ENCODE results near the gene PMS1. TPM values are rescaled to one million over a fixed set of nuclear protein-coding genes. Genes with fewer than 3 reads are reported as not detected.

The PMS1 gene
- total RNA-seq, 1 donor from 2014 or later = 39.1 TPM

DNA sequence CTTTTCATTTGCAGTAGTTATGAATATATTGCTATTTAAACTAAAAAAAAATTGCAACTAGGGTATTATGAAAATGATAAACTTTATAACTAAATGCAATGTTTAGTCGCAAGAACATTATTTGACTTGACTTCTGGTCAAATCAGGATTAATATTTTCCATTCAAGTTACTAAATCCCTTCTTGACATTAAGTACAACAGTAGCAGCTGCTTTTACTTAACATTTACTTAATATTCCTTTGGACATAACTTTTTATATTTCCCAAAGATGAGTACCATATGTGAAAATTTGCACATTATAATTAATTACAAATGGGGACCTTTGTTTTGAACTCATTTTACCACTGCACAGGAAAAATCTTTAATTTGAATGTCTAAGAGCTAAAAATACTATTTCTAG, 74.0 kb downstream of the PMS1 start:
- Histone ChIP-seq H3K9ac (ENCODE audit: low read depth in 1 of 3, low read length in 3 of 3) (no peak overlapping the region), H3K36me3 (ENCODE audit: control insufficient read depth in 3 of 3, insufficient read depth in 3 of 3, low read length in 3 of 3) (peaks cover 0 to 4% (median 0%) of the 10 kb centered on the region in 3 donors), H3K9me3 (ENCODE audit: control insufficient read depth in 3 of 3, low read length in 3 of 3) (no peaks in the 10 kb centered on the region), H3K27me3 (ENCODE audit: control insufficient read depth in 3 of 3, insufficient read depth in 3 of 3, low read length in 3 of 3) (no peaks in the 10 kb centered on the region), H3K4me3 (ENCODE audit: low read length in 3 of 3) (no peak overlapping the region), H3K27ac (ENCODE audit: low read depth, low read length) (no peak overlapping the region), H3K4me1 (ENCODE audit: control insufficient read depth in 3 of 3, insufficient read depth in 3 of 3, low read length in 3 of 3) (no peaks in the 10 kb centered on the region)

DNA sequence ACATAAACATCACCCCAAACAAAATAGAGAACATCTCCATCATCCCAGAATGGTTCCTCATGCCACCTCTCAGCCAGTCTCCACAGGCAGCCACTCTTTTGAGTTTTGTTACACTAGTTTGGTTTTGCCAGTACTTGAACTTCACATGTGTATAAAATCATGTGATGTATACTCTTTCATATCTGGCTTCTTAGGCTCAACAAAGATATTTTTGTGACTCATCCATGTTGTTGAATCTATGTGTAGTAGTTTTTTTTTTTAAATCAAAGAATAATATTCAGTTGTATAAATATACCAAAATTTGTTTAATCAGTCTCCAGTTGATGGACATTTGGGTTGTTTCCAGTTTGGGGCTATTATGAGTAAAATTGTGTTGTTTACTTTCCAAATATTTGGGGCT, 75.9 kb downstream of the PMS1 start:
- no peaks in the 10 kb centered on the region for H3K9me3 ChIP-seq (ENCODE audit: control insufficient read depth in 3 of 3, low read length in 3 of 3)
- H3K36me3 ChIP-seq (ENCODE audit: control insufficient read depth in 3 of 3, insufficient read depth in 3 of 3, low read length in 3 of 3) = peaks cover 0 to 5% (median 0%) of the 10 kb centered on the region in 3 donors
- H3K27me3 ChIP-seq (ENCODE audit: control insufficient read depth in 3 of 3, insufficient read depth in 3 of 3, low read length in 3 of 3) = no peaks in the 10 kb centered on the region
- H3K27ac ChIP-seq (ENCODE audit: low read depth, low read length) = no peak overlapping the region
- H3K9ac ChIP-seq (ENCODE audit: low read depth in 1 of 3, low read length in 3 of 3) = no peak overlapping the region
- no peak overlapping the region for H3K4me3 ChIP-seq (ENCODE audit: low read length in 3 of 3)
- no peaks in the 10 kb centered on the region for H3K4me1 ChIP-seq (ENCODE audit: control insufficient read depth in 3 of 3, insufficient read depth in 3 of 3, low read length in 3 of 3)

DNA sequence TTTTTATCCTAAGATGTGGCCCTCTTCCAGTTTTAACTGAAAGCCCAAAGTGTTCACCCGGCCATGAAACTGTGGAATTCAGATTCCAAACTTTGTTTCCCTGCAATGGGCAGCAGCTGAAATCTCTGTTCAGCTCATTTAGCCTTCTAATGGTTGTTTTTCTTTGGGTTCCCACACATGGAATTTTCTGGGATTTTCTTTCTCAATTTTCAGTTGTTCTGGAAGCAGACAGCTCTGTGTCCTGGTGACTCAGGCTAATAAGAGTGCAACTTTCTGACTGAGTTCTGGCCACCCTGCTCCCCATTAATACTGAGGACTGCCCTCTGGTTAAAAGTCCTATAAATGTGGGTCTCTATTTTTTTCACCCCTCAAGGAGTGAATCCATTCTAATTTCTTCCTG, 78.5 kb downstream of the PMS1 start:
- Histone ChIP-seq H3K4me1 (ENCODE audit: control insufficient read depth in 3 of 3, insufficient read depth in 3 of 3, low read length in 3 of 3) (no peaks in the 10 kb centered on the region), H3K9ac (ENCODE audit: low read depth in 1 of 3, low read length in 3 of 3) (no peak overlapping the region), H3K27ac (ENCODE audit: low read depth, low read length) (no peak overlapping the region), H3K27me3 (ENCODE audit: control insufficient read depth in 3 of 3, insufficient read depth in 3 of 3, low read length in 3 of 3) (no peaks in the 10 kb centered on the region), H3K36me3 (ENCODE audit: control insufficient read depth in 3 of 3, insufficient read depth in 3 of 3, low read length in 3 of 3) (peaks cover 0 to 8% (median 0%) of the 10 kb centered on the region in 3 donors), H3K4me3 (ENCODE audit: low read length in 3 of 3) (no peak overlapping the region), H3K9me3 (ENCODE audit: control insufficient read depth in 3 of 3, low read length in 3 of 3) (no peaks in the 10 kb centered on the region)

DNA sequence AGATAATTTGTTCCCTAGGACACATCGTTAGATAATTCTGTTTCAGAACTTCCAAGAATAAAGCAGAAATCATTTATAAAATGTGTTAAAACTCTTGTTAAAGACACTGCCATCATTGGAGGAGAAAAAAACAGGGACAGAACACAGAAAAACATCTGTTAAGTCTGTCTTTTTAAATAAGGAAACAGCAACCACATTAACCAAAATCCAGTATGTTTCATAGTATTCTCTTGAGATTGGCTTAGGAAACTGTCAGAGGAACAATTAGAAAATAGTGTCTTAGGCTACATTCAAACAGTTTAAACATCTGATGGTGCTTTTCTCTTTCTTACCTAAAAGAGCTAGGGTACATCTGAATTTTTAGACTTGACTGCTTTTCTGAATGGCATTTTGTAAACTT, 81.6 kb downstream of the PMS1 start:
- Histone ChIP-seq H3K36me3 (ENCODE audit: control insufficient read depth in 3 of 3, insufficient read depth in 3 of 3, low read length in 3 of 3) (peaks cover 0 to 10% (median 0%) of the 10 kb centered on the region in 3 donors), H3K4me1 (ENCODE audit: control insufficient read depth in 3 of 3, insufficient read depth in 3 of 3, low read length in 3 of 3) (no peaks in the 10 kb centered on the region), H3K9me3 (ENCODE audit: control insufficient read depth in 3 of 3, low read length in 3 of 3) (no peaks in the 10 kb centered on the region), H3K27me3 (ENCODE audit: control insufficient read depth in 3 of 3, insufficient read depth in 3 of 3, low read length in 3 of 3) (no peaks in the 10 kb centered on the region), H3K9ac (ENCODE audit: low read depth in 1 of 3, low read length in 3 of 3) (no peak overlapping the region), H3K27ac (ENCODE audit: low read depth, low read length) (no peak overlapping the region), H3K4me3 (ENCODE audit: low read length in 3 of 3) (no peak overlapping the region)

DNA sequence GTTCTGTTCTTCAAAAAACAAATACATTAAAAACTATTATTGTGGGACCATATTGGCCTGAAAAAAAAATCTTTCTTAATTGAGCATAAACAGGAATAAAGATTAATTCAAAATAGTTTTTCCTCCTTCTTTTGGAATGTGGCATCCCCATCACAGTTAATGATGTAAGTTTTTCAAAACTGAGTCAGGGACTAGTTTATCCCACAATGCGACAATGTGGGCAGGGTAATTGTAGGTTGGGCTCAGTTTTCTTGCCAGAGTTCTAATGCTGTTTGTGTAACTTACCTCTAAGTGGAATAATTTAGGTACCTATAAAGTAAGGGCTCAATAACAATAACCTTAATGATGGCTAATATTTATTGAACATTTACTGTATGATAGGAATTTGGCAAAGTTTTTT, 82.0 kb downstream of the PMS1 start:
- Histone ChIP-seq H3K9me3 (ENCODE audit: control insufficient read depth in 3 of 3, low read length in 3 of 3) (no peaks in the 10 kb centered on the region), H3K27ac (ENCODE audit: low read depth, low read length) (no peak overlapping the region), H3K4me3 (ENCODE audit: low read length in 3 of 3) (no peak overlapping the region), H3K9ac (ENCODE audit: low read depth in 1 of 3, low read length in 3 of 3) (no peak overlapping the region), H3K36me3 (ENCODE audit: control insufficient read depth in 3 of 3, insufficient read depth in 3 of 3, low read length in 3 of 3) (peaks cover 0 to 10% (median 0%) of the 10 kb centered on the region in 3 donors), H3K4me1 (ENCODE audit: control insufficient read depth in 3 of 3, insufficient read depth in 3 of 3, low read length in 3 of 3) (no peaks in the 10 kb centered on the region), H3K27me3 (ENCODE audit: control insufficient read depth in 3 of 3, insufficient read depth in 3 of 3, low read length in 3 of 3) (no peaks in the 10 kb centered on the region)

DNA sequence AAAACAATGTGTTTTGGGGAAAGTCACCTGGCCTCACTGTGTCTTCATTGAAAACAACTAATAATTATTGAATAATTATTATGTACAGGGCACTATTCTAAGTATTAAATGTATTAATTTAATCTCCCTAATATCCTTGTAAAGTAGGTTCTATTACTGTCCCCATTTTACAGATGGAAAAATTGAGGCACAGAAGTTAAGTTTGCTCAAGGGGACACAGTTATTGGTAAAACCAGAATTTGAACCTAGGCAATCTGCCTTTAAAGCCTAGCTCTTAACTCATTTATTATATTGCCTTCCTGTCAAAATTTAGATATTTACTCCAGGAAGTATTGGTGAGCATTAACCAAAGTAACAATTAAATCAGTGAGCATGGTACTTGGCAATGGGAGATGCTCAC, 84.6 kb downstream of the PMS1 start:
- Histone ChIP-seq H3K27ac (ENCODE audit: low read depth, low read length) (no peak overlapping the region), H3K36me3 (ENCODE audit: control insufficient read depth in 3 of 3, insufficient read depth in 3 of 3, low read length in 3 of 3) (peaks cover 0 to 13% (median 0%) of the 10 kb centered on the region in 3 donors), H3K27me3 (ENCODE audit: control insufficient read depth in 3 of 3, insufficient read depth in 3 of 3, low read length in 3 of 3) (no peaks in the 10 kb centered on the region), H3K9me3 (ENCODE audit: control insufficient read depth in 3 of 3, low read length in 3 of 3) (no peaks in the 10 kb centered on the region), H3K4me1 (ENCODE audit: control insufficient read depth in 3 of 3, insufficient read depth in 3 of 3, low read length in 3 of 3) (no peaks in the 10 kb centered on the region), H3K4me3 (ENCODE audit: low read length in 3 of 3) (no peak overlapping the region), H3K9ac (ENCODE audit: low read depth in 1 of 3, low read length in 3 of 3) (no peak overlapping the region)

DNA sequence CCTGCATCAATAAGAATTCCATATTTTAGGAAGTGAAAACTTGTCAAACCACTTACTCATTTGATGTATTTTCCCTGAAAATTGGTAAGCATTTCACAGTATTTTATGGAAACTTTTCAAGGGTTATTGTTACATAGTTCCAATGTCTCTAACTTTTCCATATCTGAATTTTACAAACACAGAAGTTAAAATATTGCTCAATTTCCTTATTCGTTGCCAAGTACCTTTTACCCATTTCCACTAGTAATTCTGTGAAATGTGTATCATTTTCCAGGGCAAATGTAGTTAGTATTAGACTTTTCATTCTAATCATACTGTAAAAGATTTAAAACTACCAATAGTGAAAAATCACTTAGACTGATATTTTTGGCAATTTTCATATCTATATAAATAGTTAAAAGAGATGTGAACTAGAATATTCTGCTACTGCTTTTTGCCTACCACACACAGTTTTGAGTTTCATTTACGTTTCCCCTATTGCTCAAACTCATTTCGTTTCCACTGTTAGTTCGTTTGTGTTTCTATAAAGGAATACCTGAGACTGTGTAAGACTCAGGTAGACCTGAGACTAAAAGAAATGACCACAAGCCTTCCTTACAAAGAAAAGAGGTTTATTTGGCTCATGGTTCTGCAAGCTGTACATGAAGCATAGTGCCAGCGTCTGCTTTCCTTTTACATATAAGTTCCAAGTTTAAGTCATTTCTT, 86.3 kb downstream of the PMS1 start:
- no peak overlapping the region for H3K4me3 ChIP-seq (ENCODE audit: low read length in 3 of 3)
- H3K27me3 ChIP-seq (ENCODE audit: control insufficient read depth in 3 of 3, insufficient read depth in 3 of 3, low read length in 3 of 3) = no peaks in the 10 kb centered on the region
- no peak overlapping the region for H3K9ac ChIP-seq (ENCODE audit: low read depth in 1 of 3, low read length in 3 of 3)
- no peaks in the 10 kb centered on the region for H3K4me1 ChIP-seq (ENCODE audit: control insufficient read depth in 3 of 3, insufficient read depth in 3 of 3, low read length in 3 of 3)
- H3K9me3 ChIP-seq (ENCODE audit: control insufficient read depth in 3 of 3, low read length in 3 of 3) = no peaks in the 10 kb centered on the region
- H3K36me3 ChIP-seq (ENCODE audit: control insufficient read depth in 3 of 3, insufficient read depth in 3 of 3, low read length in 3 of 3) = peaks cover 0 to 10% (median 4%) of the 10 kb centered on the region in 3 donors
- H3K27ac ChIP-seq (ENCODE audit: low read depth, low read length) = no peak overlapping the region

DNA sequence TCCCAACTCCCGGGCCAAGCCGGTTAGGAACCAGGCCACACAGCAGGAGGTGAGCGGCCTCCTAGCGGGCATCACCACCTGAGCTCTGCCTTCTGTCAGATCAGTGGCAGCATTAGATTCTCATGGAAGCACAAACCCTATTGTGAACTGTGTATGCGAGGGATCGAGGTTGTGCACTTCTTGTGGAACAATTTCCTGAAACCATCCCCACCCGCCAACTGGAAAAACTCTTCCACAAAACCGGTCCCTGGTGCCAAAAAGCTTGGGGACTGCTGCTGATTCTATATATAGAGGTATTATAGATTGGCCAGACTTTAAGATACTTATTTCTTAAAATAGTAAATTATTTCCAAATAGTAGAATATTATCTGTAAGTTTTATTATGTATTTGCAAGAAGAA, 89.4 kb downstream of the PMS1 start:
- H3K36me3 ChIP-seq (ENCODE audit: control insufficient read depth in 3 of 3, insufficient read depth in 3 of 3, low read length in 3 of 3) = peaks cover 0 to 6% (median 5%) of the 10 kb centered on the region in 3 donors
- no peak overlapping the region for H3K27ac ChIP-seq (ENCODE audit: low read depth, low read length)

DNA sequence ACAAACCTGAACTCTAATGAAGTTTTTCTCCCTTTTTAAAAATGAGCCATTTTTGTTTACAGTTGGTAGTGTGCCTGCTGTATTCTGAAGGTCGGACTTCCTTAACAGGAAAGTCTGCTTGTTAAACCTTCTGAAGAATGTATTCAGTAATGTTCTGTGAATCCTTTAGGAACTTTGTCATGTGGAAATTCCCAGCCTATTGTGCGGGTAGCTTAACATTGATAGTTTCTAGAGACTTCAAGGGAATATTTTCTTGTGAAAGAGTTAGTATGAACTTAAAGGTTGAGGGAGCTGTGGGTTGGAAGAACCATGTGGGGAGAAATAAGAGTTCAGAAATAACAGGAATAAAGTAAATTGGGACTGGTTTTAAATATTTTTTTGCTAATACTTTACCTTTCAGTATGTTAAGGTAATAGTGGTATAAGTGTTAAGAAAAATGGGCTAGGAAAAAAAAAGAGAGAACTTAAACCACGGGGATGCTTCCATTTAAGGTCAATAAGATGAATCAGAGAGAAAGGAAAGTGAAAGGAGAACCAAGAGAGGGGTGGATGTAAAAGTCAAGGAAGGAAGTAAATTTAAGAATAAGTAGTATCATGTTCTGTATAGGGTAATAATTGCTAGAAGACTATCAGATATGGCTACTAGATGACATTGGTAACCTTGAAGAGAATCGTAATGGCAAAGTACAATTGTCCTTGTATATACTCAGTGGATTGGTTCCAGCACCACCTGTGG, 90.5 kb downstream of the PMS1 start:
- H3K27ac ChIP-seq (ENCODE audit: low read depth, low read length) = no peak overlapping the region
- H3K36me3 ChIP-seq (ENCODE audit: control insufficient read depth in 3 of 3, insufficient read depth in 3 of 3, low read length in 3 of 3) = peaks cover 0 to 6% (median 5%) of the 10 kb centered on the region in 3 donors
- H3K4me3 ChIP-seq (ENCODE audit: low read length in 3 of 3) = no peak overlapping the region
- no peaks in the 10 kb centered on the region for H3K9me3 ChIP-seq (ENCODE audit: control insufficient read depth in 3 of 3, low read length in 3 of 3)
- no peak overlapping the region for H3K9ac ChIP-seq (ENCODE audit: low read depth in 1 of 3, low read length in 3 of 3)
- no peaks in the 10 kb centered on the region for H3K27me3 ChIP-seq (ENCODE audit: control insufficient read depth in 3 of 3, insufficient read depth in 3 of 3, low read length in 3 of 3)
- H3K4me1 ChIP-seq (ENCODE audit: control insufficient read depth in 3 of 3, insufficient read depth in 3 of 3, low read length in 3 of 3) = no peaks in the 10 kb centered on the region

More for the DNA sequence above, 89.4 kb downstream of the PMS1 start:
- Histone ChIP-seq H3K4me3 (ENCODE audit: low read length in 3 of 3) (no peak overlapping the region), H3K9me3 (ENCODE audit: control insufficient read depth in 3 of 3, low read length in 3 of 3) (no peaks in the 10 kb centered on the region), H3K27me3 (ENCODE audit: control insufficient read depth in 3 of 3, insufficient read depth in 3 of 3, low read length in 3 of 3) (no peaks in the 10 kb centered on the region), H3K4me1 (ENCODE audit: control insufficient read depth in 3 of 3, insufficient read depth in 3 of 3, low read length in 3 of 3) (no peaks in the 10 kb centered on the region), H3K9ac (ENCODE audit: low read depth in 1 of 3, low read length in 3 of 3) (no peak overlapping the region)

DNA sequence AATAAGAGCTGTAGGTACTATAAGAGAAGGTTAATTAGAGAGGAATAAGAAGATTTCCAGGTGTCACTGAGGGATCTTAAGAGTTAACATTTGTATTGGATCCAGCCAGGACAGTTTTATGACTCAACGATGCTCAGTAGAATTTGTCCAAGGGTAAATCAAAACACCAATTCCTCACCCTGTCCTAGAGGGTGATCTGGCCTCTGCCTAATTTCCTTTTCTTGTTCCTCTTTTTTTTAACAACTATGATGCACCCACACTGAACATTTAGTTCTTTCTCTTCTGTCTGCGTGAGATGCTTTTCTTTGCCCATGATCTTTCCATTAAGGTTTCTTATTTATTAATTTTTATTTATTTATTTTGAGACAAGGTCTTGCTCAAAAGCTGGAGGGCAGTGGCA, 92.0 kb downstream of the PMS1 start:
- no peak overlapping the region for H3K4me3 ChIP-seq (ENCODE audit: low read length in 3 of 3)
- H3K27me3 ChIP-seq (ENCODE audit: control insufficient read depth in 3 of 3, insufficient read depth in 3 of 3, low read length in 3 of 3) = no peaks in the 10 kb centered on the region
- peaks cover 0 to 6% (median 5%) of the 10 kb centered on the region in 3 donors for H3K36me3 ChIP-seq (ENCODE audit: control insufficient read depth in 3 of 3, insufficient read depth in 3 of 3, low read length in 3 of 3)
- no peaks in the 10 kb centered on the region for H3K9me3 ChIP-seq (ENCODE audit: control insufficient read depth in 3 of 3, low read length in 3 of 3)
- H3K9ac ChIP-seq (ENCODE audit: low read depth in 1 of 3, low read length in 3 of 3) = no peak overlapping the region
- H3K27ac ChIP-seq (ENCODE audit: low read depth, low read length) = no peak overlapping the region
- H3K4me1 ChIP-seq (ENCODE audit: control insufficient read depth in 3 of 3, insufficient read depth in 3 of 3, low read length in 3 of 3) = no peaks in the 10 kb centered on the region

Data from skeletal muscle tissue (tissue), 4 donors.